Muscle layer of colon (tissue), 2 donors: ENCODE data around the gene TBC1D4.

ENCODE experiments used
- H3K27ac ChIP-seq: one replicate; pipeline ENCODE4 v1.7.0; 2013; ENCODE audit warnings: low read depth, mild to moderate bottlenecking, low read length, moderate library complexity
- H3K27me3 ChIP-seq, 2 donors: one replicate each; pipeline ENCODE4 v1.7.0; 2013; ENCODE audit warnings: low read length in 2 of 2, mild to moderate bottlenecking in 2 of 2; ENCODE audit not compliant: insufficient read depth in 2 of 2, control insufficient read depth in 1 of 2
- H3K36me3 ChIP-seq: one replicate; pipeline ENCODE4 v1.7.0; 2013; ENCODE audit warnings: mild to moderate bottlenecking, low read length; ENCODE audit not compliant: insufficient read depth
- H3K4me1 ChIP-seq: one replicate; pipeline ENCODE4 v1.7.0; 2013; ENCODE audit warnings: mild to moderate bottlenecking, low read length; ENCODE audit not compliant: insufficient read depth
- H3K4me3 ChIP-seq, 2 donors: one replicate each; pipeline ENCODE4 v1.7.0; 2013; ENCODE audit warnings: low read length in 2 of 2, low read depth in 1 of 2, mild to moderate bottlenecking in 1 of 2, moderate library complexity in 1 of 2
- H3K9ac ChIP-seq: one replicate; pipeline ENCODE4 v1.7.0; 2013; ENCODE audit warnings: low read length
- H3K9me3 ChIP-seq: one replicate; pipeline ENCODE4 v1.7.0; 2013; ENCODE audit warnings: mild to moderate bottlenecking, low read length
- donor health status: abdominal sarcoma.
- donor health status: Adenocarcinoma of cecum.

TBC1D4 gene

GRCh38 chr13:75395066-75395465 is 86.9 kb downstream of the TBC1D4 start:
- Histone ChIP-seq H3K4me1 (no peaks in the 10 kb centered on the region), H3K4me3 (no peak overlapping the region), H3K36me3 (no peaks in the 10 kb centered on the region), H3K27ac (no peak overlapping the region), H3K9me3 (no peaks in the 10 kb centered on the region), H3K9ac (no peak overlapping the region), H3K27me3 (no peaks in the 10 kb centered on the region)

- Histone ChIP-seq H3K4me1 (no peaks in the 10 kb centered on the region), H3K4me3 (no peak overlapping the region), H3K9ac (no peak overlapping the region), H3K27me3 (no peaks in the 10 kb centered on the region), H3K9me3 (no peaks in the 10 kb centered on the region), H3K36me3 (no peaks in the 10 kb centered on the region), H3K27ac (no peak overlapping the region)
Measured at GRCh38 chr13:75393839-75394520, 88.0 kb downstream of the TBC1D4 start.

DNA sequence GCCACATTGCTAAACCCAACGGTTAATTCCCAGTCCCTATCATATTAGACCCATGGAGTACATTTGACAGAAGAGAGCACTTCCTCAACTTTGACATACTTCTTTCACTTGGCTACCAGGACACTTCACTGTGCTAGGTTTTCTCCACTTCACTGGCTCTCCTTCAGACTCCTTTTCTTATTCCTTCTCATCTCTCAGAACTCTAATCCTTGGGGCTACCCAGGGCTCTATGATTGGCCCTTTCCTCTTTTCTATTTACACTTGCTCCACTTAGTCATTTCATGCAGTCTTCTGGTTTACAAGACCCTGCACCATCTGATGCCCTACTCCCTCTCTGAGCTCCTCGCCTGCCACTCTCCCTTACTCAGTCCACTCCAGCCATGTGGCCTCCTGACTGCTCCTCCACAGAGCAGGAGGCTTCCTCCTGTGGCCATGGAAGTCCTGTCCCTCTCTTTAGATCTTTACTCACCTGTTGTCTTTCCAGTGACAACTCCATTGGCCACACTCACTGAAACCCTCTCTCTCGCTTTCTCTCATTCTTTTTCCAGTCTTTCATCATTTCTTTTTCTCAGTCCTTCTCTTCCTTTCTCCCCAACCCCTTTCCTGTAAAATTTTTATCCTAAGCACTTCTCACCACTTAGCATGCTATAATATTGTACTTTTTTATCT is 90.4 kb downstream of the TBC1D4 start:
- no peak overlapping the region for H3K9ac ChIP-seq
- H3K36me3 ChIP-seq: no peaks in the 10 kb centered on the region
- no peaks in the 10 kb centered on the region for H3K27me3 ChIP-seq
- no peaks in the 10 kb centered on the region for H3K4me1 ChIP-seq
- no peak overlapping the region for H3K4me3 ChIP-seq
- H3K9me3 ChIP-seq: no peaks in the 10 kb centered on the region
- no peak overlapping the region for H3K27ac ChIP-seq

- Histone ChIP-seq H3K36me3 (no peaks in the 10 kb centered on the region), H3K9me3 (no peaks in the 10 kb centered on the region), H3K4me1 (no peaks in the 10 kb centered on the region), H3K27me3 (no peaks in the 10 kb centered on the region), H3K9ac (no peak overlapping the region), H3K4me3 (no peak overlapping the region), H3K27ac (no peak overlapping the region)
Measured at GRCh38 chr13:75390229-75390628, 91.7 kb downstream of the TBC1D4 start.

DNA sequence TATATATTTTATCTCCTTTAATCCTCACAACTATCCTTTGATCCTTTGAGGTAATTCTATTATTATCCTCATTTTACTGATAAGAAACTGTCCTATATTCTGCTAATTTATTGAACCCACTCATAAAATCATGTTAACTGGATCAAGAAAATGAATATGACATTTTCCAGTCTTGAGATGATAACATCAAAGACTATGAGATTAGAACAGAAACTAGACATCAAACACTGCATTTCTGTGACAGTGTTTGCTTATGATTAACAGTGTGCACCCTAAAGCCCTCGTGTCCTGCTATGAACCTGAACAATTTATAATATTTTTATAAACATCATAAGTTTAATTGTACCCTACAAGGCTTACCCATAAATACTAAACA is 96.3 kb downstream of the TBC1D4 start:
- no peak overlapping the region for H3K27ac ChIP-seq
- H3K4me3 ChIP-seq: no peak overlapping the region
- H3K4me1 ChIP-seq: no peaks in the 10 kb centered on the region
- H3K9ac ChIP-seq: no peak overlapping the region
- H3K36me3 ChIP-seq: no peaks in the 10 kb centered on the region
- no peaks in the 10 kb centered on the region for H3K27me3 ChIP-seq
- H3K9me3 ChIP-seq: no peaks in the 10 kb centered on the region

- Histone ChIP-seq H3K4me3 (no peak overlapping the region), H3K9ac (no peak overlapping the region), H3K27me3 (no peaks in the 10 kb centered on the region), H3K36me3 (no peaks in the 10 kb centered on the region), H3K9me3 (no peaks in the 10 kb centered on the region), H3K27ac (no peak overlapping the region), H3K4me1 (no peaks in the 10 kb centered on the region)
Measured at GRCh38 chr13:75384879-75385707, 96.9 kb downstream of the TBC1D4 start.

DNA sequence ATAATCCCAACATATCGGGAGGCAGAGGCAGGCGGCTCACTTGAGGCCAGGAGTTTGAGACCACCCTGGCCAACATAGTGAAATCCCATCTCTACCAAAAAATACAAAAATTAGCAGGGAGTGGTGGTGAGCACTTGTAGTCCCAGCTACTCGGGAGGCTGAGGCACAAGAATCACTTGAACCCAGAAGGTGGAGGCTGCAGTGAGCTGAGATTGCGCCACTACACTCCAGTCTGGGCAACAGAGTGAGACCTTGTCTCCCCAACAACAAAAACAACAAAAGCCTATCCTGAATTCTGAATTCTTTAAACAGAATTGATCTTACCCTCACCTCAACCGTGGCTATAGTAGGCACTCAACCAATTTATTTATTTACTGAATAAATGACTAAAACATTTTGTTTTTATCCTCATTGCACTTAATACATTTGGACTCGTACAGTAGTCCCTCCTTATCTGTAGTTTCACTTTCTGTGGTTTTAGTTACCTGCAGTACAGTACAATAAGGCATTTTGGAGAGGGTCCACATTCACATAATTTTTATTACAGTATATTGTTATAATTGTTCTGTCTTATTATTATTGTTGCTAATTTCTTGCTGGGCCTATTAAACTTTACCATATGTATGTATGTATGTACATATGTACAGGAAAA is 98.8 kb downstream of the TBC1D4 start:
- Histone ChIP-seq H3K36me3 (no peaks in the 10 kb centered on the region), H3K9me3 (no peaks in the 10 kb centered on the region), H3K27ac (no peak overlapping the region), H3K4me1 (no peaks in the 10 kb centered on the region), H3K4me3 (no peak overlapping the region), H3K27me3 (no peaks in the 10 kb centered on the region), H3K9ac (no peak overlapping the region)

DNA sequence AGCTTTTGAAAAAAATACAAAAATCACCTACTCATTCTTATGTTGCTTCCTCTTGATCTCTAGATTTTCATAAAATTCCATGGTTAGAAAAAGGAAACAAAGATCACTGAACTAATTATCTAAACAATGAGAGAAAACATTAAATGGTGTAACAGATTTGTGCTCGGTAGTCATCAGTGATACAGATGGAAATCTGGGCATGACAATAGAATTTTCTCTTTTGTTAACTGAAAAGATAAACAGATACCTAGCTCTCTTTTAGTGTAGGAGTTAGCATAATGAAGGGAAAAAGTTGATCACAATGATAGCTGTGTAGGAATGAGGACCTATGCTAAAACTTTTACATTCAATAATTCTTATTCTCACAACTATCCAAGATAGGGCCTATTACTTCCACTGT is 103.7 kb downstream of the TBC1D4 start:
- H3K4me3 ChIP-seq: no peak overlapping the region
- no peak overlapping the region for H3K9ac ChIP-seq
- H3K9me3 ChIP-seq: no peaks in the 10 kb centered on the region
- no peaks in the 10 kb centered on the region for H3K4me1 ChIP-seq
- no peaks in the 10 kb centered on the region for H3K36me3 ChIP-seq
- H3K27me3 ChIP-seq: no peaks in the 10 kb centered on the region
- no peak overlapping the region for H3K27ac ChIP-seq

- H3K36me3 ChIP-seq: no peaks in the 10 kb centered on the region
- H3K27me3 ChIP-seq: no peaks in the 10 kb centered on the region
- no peak overlapping the region for H3K4me3 ChIP-seq
- H3K9ac ChIP-seq: no peak overlapping the region
- no peaks in the 10 kb centered on the region for H3K9me3 ChIP-seq
- no peaks in the 10 kb centered on the region for H3K4me1 ChIP-seq
- H3K27ac ChIP-seq: no peak overlapping the region
Measured at GRCh38 chr13:75376792-75377402, 105.1 kb downstream of the TBC1D4 start.

DNA sequence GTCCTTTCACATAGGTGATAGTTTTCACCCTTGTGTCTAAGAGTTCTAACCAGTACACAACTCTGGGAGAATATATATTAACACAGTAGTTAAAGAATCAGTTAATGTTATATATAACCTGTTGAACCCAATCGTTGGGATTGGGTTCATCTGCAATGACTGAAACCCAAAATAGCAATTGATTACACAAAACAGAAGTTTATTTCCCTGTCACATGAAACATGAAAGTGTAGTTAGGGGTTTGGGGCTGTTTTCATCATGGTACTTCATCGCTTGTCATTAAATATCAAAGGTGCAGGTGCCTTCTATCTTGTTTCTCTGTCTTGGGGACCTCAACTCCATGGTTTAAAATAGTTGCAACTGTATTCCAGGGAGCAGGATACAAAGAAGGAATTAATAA is 106.6 kb downstream of the TBC1D4 start:
- Histone ChIP-seq H3K4me1 (no peaks in the 10 kb centered on the region), H3K27me3 (no peaks in the 10 kb centered on the region), H3K36me3 (no peaks in the 10 kb centered on the region), H3K9ac (no peak overlapping the region), H3K4me3 (no peak overlapping the region), H3K9me3 (no peaks in the 10 kb centered on the region), H3K27ac (no peak overlapping the region)

- Histone ChIP-seq H3K9ac (no peak overlapping the region), H3K27ac (no peak overlapping the region), H3K27me3 (no peaks in the 10 kb centered on the region), H3K9me3 (no peaks in the 10 kb centered on the region), H3K4me3 (no peak overlapping the region), H3K4me1 (no peaks in the 10 kb centered on the region), H3K36me3 (no peaks in the 10 kb centered on the region)
Measured at GRCh38 chr13:75373988-75374387, 108.0 kb downstream of the TBC1D4 start.
